ENCODE data around the gene ARHGEF6.

DNA sequence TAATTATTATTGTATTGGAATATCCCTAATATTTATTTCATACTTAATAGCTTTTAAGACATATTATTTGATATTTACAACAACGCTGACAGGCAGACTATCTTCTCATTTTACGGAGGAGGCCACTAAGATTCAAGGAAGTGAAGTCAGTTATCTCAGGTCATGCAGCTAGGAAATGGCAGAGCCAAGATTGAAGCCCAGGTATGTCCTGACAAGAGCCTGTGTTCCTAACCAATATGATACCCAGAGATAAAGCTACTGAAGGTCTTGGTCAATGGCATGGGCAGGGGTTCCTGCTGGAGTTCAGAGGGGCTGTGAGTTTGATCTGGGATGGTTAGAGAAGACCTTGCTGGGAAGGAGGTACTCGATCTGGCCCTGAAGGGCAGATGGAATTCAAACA lies 47.1 kb downstream of the ARHGEF6 start:
- TF ChIP-seq EZH2 (IDR thresholded peaks at IDR 0.05; ENCODE audit: insufficient read depth, low read length) (no peak), CTCF (IDR thresholded peaks at IDR 0.05; ENCODE audit: insufficient read depth, low read depth, low read length) (no peak)

Data from astrocyte (in vitro differentiated cells and primary cell).